ENCODE data around the gene ARHGAP22. TPM values are rescaled to one million over a fixed set of nuclear protein-coding genes. Genes with fewer than 3 reads are reported as not detected.

Gene ARHGAP22
- total RNA-seq, 1 experiment from 2014 or later: 9.9 TPM

DNA sequence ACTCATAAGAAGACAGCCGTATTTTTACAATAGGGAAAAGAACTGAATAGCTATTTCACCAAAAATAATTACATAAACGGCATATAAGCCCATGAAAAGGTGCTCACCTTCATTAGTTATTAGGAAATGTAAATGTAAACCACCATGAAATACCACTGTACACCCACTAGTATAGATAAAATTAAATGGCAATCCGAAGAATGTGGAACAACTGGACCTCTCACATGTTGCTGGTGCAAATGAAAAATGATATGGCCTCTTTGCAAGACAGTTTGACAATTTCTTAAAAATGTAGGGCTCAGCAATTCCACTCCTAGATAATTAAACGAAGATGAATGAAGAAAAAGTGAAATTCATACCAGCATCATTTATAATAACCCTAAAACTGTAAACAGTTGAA lies 206.6 kb downstream of the ARHGAP22 start:
- no peaks in the 10 kb centered on the region for H3K36me3 ChIP-seq (ENCODE audit: control insufficient read depth in 1 of 2, insufficient read depth in 2 of 2, low read length in 2 of 2)
- H3K9ac ChIP-seq (ENCODE audit: low read length): no peak overlapping the region
- H3K9me2 ChIP-seq (ENCODE audit: insufficient read depth): no peaks in the 10 kb centered on the region
- no peak overlapping the region for H3K4me3 ChIP-seq (replicated peaks in 1 of 2; ENCODE audit: low read depth in 1 of 2, low read length in 2 of 2)
- ChIA-PET POLR2A (no interaction called here), RAD21 (ENCODE audit: low non-redundant PET in 1 of 2, low total read pairs in 2 of 2, uncharacterized antibody in 2 of 2, unreplicated experiment in 2 of 2) (no interaction called here), CTCF (no interaction called here)
- H3K4me2 ChIP-seq (ENCODE audit: low read length): no peak overlapping the region
- peaks cover 4% of the 10 kb centered on the region; the same call in 1 of the 2 replicates for H3K79me2 ChIP-seq (ENCODE audit: insufficient read depth, low read length)
- intact Hi-C loops (cut with micrococcal nuclease): no loop called here
- TF ChIP-seq ZNF274 (IDR thresholded peaks at IDR 0.05; ENCODE audit: low read depth, low read length) (no peak), REST (IDR thresholded peaks at IDR 0.05; ENCODE audit: low read depth) (no peak), SIN3A (IDR thresholded peaks at IDR 0.05; ENCODE audit: low read depth) (no peak), POLR2AphosphoS5 (IDR thresholded peaks at IDR 0.05; ENCODE audit: low read depth, low read length) (no peak), SP1 (IDR thresholded peaks at IDR 0.05; ENCODE audit: low read depth) (no peak), SRF (IDR thresholded peaks at IDR 0.05; ENCODE audit: low read depth) (no peak), ZFX (IDR thresholded peaks at IDR 0.05) (no peak)
- no peak for DNase-seq (ENCODE audit: low read depth, low spot score)
- no peaks in the 10 kb centered on the region for H4K20me1 ChIP-seq (ENCODE audit: insufficient read depth)
- H3K27ac ChIP-seq (ENCODE audit: low read depth, low read length): no peak overlapping the region
- peaks cover 4 to 13% of the 10 kb centered on the region in 2 experiments; a peak in 2 of 4 replicates for H3K4me1 ChIP-seq (ENCODE audit: control insufficient read depth in 1 of 2, insufficient read depth in 2 of 2, low read length in 2 of 2)
- no TSS peak for BruUV-seq (replicated peaks)
- H3K27me3 ChIP-seq (ENCODE audit: insufficient read depth, low read length): no peaks in the 10 kb centered on the region
- ATAC-seq: no peak
- H3K9me3 ChIP-seq (ENCODE audit: control insufficient read depth in 1 of 2, insufficient read depth in 1 of 2, low read depth in 1 of 2, low read length in 2 of 2): no peaks in the 10 kb centered on the region
- H2AFZ ChIP-seq (ENCODE audit: low read depth, low read length, poor library complexity, severe bottlenecking): no peak overlapping the region

Other genes with a start within 250 kb of the ARHGAP22 start
- 0.22 TPM for gene WDFY4, start 79.8 kb upstream of the ARHGAP22 start, total RNA-seq (2021; ENCODE audit: unreplicated experiment)

All from HCT116 (cell line).